GM12875 (cell line): ENCODE measurements around the gene LEF1.

Source experiments
- H3K4me3 ChIP-seq: one replicate; pipeline ENCODE4 v1.5.1; 2011; ENCODE audit warnings: low read depth, low read length, control low read depth
- CTCF ChIP-seq: IDR thresholded peaks from 2 replicates; pipeline ENCODE4 v1.5.1; 2011; ENCODE audit warnings: low read depth, mild to moderate bottlenecking, control low read depth, inconsistent platforms, low read length, moderate library complexity, borderline replicate concordance; ENCODE audit not compliant: insufficient read depth

Gene LEF1

GRCh38 chr4:108106186-108106585 is 62.5 kb downstream of the LEF1 start:
- TF ChIP-seq CTCF = no peak
- H3K4me3 ChIP-seq = no peak overlapping the region

- TF ChIP-seq CTCF = no peak
- H3K4me3 ChIP-seq = no peak overlapping the region
Measured at GRCh38 chr4:108103099-108103862, 65.5 kb downstream of the LEF1 start.

- TF ChIP-seq CTCF = no peak
- H3K4me3 ChIP-seq = no peak overlapping the region
Measured at GRCh38 chr4:108100827-108101226, 67.9 kb downstream of the LEF1 start.

- no peak for TF ChIP-seq CTCF
- H3K4me3 ChIP-seq = no peak overlapping the region
Measured at GRCh38 chr4:108099838-108100237, 68.9 kb downstream of the LEF1 start.

- no peak for TF ChIP-seq CTCF
- no peak overlapping the region for H3K4me3 ChIP-seq
Measured at GRCh38 chr4:108097990-108098553, 70.7 kb downstream of the LEF1 start.

- no peak overlapping the region for H3K4me3 ChIP-seq
- no peak for TF ChIP-seq CTCF
Measured at GRCh38 chr4:108094923-108095482, 73.7 kb downstream of the LEF1 start.

GRCh38 chr4:108094131-108094530 is 74.6 kb downstream of the LEF1 start:
- TF ChIP-seq CTCF = no peak
- H3K4me3 ChIP-seq = no peak overlapping the region
